ENCODE data around the gene ATP6V0A1. TPM values are rescaled to one million over a fixed set of nuclear protein-coding genes. Genes with fewer than 3 reads are reported as not detected.

ATP6V0A1 gene
- total and polyA plus RNA-seq, 10 donors, result 23.0 to 140 (median 110) TPM

GRCh38 chr17:42411361-42411760, 47.3 kb upstream of the ATP6V0A1 start:
- H3K27me3 ChIP-seq (replicated peaks in 1 of 7), result no peaks in the 10 kb centered on the region
- peaks cover 39 to 99% (median 78%) of the 10 kb centered on the region in 6 donors for H3K4me1 ChIP-seq
- intact Hi-C loops (cut with DNase I; ENCODE audit: low total_unique reads), result no loop called here
- no peak overlapping the region for H3K4me3 ChIP-seq
- no peak for TF ChIP-seq CTCF (IDR thresholded peaks at IDR 0.05 in 8 of 11, conservative IDR thresholded peaks at IDR 0.05 in 3 of 11)
- no peak for TF ChIP-seq POLR2A (IDR thresholded peaks at IDR 0.05)
- TF ChIP-seq POLR2AphosphoS5 (IDR thresholded peaks at IDR 0.05), result peak in 1 of 3 donors; percentile 15
- no peak for DNase-seq
- WGBS, 5 donors, result 54 to 60% (median 57%) methylated on average over 4 of the region's 4 CpGs
- H3K27ac ChIP-seq, result peak overlapping the region; percentile 13 to 87 (median 76)
- H3K36me3 ChIP-seq, result no peaks in the 10 kb centered on the region
- H3K9me3 ChIP-seq, result no peaks in the 10 kb centered on the region

DNA sequence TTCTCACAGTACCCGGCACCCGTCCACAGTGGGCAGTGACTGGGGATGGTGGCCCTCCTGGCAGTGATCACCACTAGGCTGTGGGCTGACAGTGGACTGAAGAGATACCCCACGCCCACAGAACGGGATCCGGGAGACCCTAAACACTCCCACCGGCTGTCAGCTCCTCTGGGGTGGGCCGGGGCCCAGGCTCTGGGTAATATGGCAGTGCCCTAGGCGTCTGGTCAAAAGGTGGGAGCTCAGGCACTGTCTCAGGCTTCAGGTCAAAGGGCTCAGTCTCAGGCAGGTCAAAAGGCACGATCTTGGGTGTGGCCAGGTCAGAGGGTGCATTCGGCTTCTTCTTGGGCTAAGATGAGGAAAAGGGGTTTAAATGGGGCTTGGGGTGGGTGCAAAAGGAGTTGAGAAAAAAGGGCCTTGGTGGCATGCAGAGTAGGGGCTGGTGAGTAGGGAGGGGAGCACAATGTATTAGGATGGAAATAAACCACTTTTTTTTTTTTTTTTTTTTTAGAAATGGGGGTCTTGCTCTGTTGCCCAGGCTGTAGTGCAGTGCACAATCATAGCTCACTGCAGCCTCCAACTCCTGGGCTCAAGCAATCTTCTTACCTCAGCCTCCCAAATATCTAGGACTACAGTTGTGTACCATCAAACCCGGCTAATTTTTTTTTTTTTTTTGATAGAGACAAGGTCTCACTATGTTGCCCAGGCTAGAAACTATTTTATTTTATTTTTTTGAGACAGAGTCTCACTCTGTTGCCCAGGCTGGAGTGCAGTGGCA, 46.6 kb upstream of the ATP6V0A1 start:
- whole genome bisulfite sequencing, 5 donors, result 68 to 82% (median 76%) methylated on average over 8 to 11 of the region's 11 CpGs
- Histone ChIP-seq H3K27me3 (replicated peaks in 1 of 7) (no peaks in the 10 kb centered on the region), H3K27ac (peak overlapping the region; percentile 13 to 87 (median 76)), H3K36me3 (no peaks in the 10 kb centered on the region), H3K4me3 (no peak overlapping the region), H3K9me3 (no peaks in the 10 kb centered on the region), H3K4me1 (peaks cover 35 to 99% (median 75%) of the 10 kb centered on the region in 6 donors)
- intact Hi-C loops (cut with DNase I; ENCODE audit: low total_unique reads), result no loop called here
- no peak for TF ChIP-seq POLR2A (IDR thresholded peaks at IDR 0.05)
- no peak for TF ChIP-seq CTCF (IDR thresholded peaks at IDR 0.05 in 8 of 11, conservative IDR thresholded peaks at IDR 0.05 in 3 of 11)
- TF ChIP-seq POLR2AphosphoS5 (IDR thresholded peaks at IDR 0.05), result no peak
- DNase-seq, result no peak

- peaks cover 35 to 99% (median 70%) of the 10 kb centered on the region in 6 donors for H3K4me1 ChIP-seq
- peak overlapping the region in 6 of 8 donors; percentile 32 to 85 (median 73) for H3K27ac ChIP-seq
- intact Hi-C loops (cut with DNase I; ENCODE audit: low total_unique reads), result no loop called here
- WGBS, 5 donors, result 64 to 91% (median 75%) methylated on average over 2 to 3 of the region's 3 CpGs
- TF ChIP-seq CTCF (IDR thresholded peaks at IDR 0.05 in 8 of 11, conservative IDR thresholded peaks at IDR 0.05 in 3 of 11) (no peak), POLR2AphosphoS5 (IDR thresholded peaks at IDR 0.05) (no peak)
- no peak for DNase-seq
- H3K4me3 ChIP-seq, result no peak overlapping the region
- H3K27me3 ChIP-seq (replicated peaks in 1 of 7), result no peaks in the 10 kb centered on the region
- H3K36me3 ChIP-seq, result no peaks in the 10 kb centered on the region
- no peaks in the 10 kb centered on the region for H3K9me3 ChIP-seq
These were observed 45.1 kb upstream of the ATP6V0A1 start for GRCh38 chr17:42413464-42414040.

Measured in spleen (tissue), 11 donors.